Activated CD8-positive, alpha-beta T cell treated with anti-CD3 and anti-CD28 coated beads for 36 hours (primary cell): Measurements from ENCODE around the gene CREBRF. TPM values are rescaled to one million over a fixed set of nuclear protein-coding genes. Genes with fewer than 3 reads are reported as not detected.

Experiments
- ATAC-seq: fragments of 200-7000 bp; cut with Tn5 transposase; one replicate; pipeline ENCODE4 v1.10.0; 2021; ENCODE audit warnings: mild to moderate bottlenecking, moderate library complexity
- CTCF ChIA-PET: fragments of 350-600 bp; sonication (Branson Sonifier 250); formaldehyde crosslinking; loops from one replicate; lab custom pipeline; 2021; ENCODE audit warnings: antibody characterized with exemption; lab: Charles Lee
- POLR2A ChIA-PET: fragments of 350-600 bp; sonication (Branson Sonifier 250); formaldehyde crosslinking; loops from one replicate; lab custom pipeline; 2021; ENCODE audit warnings: antibody characterized with exemption; lab: Charles Lee
- DNase-seq: peaks from one replicate; pipeline ENCODE4 v3.0.0-alpha.2; 2020
- H3K27ac Mint-ChIP-seq: one replicate; pipeline ENCODE4 v1.8.0; 2021; ENCODE audit warnings: mild to moderate bottlenecking, mixed read lengths
- H3K27me3 Mint-ChIP-seq: one replicate; pipeline ENCODE4 v1.8.0; 2021; ENCODE audit warnings: mixed read lengths
- H3K36me3 Mint-ChIP-seq: one replicate; pipeline ENCODE4 v1.8.0; 2021; ENCODE audit warnings: low read depth, mixed read lengths
- H3K4me1 Mint-ChIP-seq: one replicate; pipeline ENCODE4 v1.8.0; 2021; ENCODE audit warnings: low read depth, mixed read lengths
- H3K4me3 Mint-ChIP-seq: one replicate; pipeline ENCODE4 v1.8.0; 2021; ENCODE audit warnings: mild to moderate bottlenecking, moderate library complexity, mixed read lengths
- H3K9me3 Mint-ChIP-seq: one replicate; pipeline ENCODE4 v1.8.0; 2021; ENCODE audit warnings: mixed read lengths
- CTCF ChIP-seq: fragments of 200-600 bp; IDR thresholded peaks from one replicate; pipeline ENCODE4 v1.8.0; 2022; ENCODE audit warnings: antibody characterized with exemption, mild to moderate bottlenecking
- intact Hi-C: fragments of 100-400 bp; cut with micrococcal nuclease; formaldehyde crosslinking; loops from one replicate; pipeline ENCODE4 v1.10.0; 2022
- total RNA-seq, 2 experiments: library from RNA; stranded (reverse); gene quantifications; one replicate each; pipeline ENCODE4 v1.2.3, GENCODE V29; 2021

The CREBRF gene
- total RNA-seq, 2 experiments from 2014 or later, result 9.3 to 10.2 TPM

GRCh38 chr5:173094012-173094661, 38.0 kb downstream of the CREBRF start:
- no peak for TF ChIP-seq CTCF
- Mint-ChIP-seq H3K36me3 (peaks cover 3% of the 10 kb centered on the region), H3K9me3 (no peaks in the 10 kb centered on the region), H3K27ac (no peak overlapping the region), H3K27me3 (no peaks in the 10 kb centered on the region), H3K4me3 (no peak overlapping the region), H3K4me1 (peaks cover 44% of the 10 kb centered on the region)
- DNase-seq (no peak), ATAC-seq (no peak)
- intact Hi-C loops, result no loop called here
- ChIA-PET POLR2A (no interaction called here), CTCF (no interaction called here)

GRCh38 chr5:173098787-173099186, 42.6 kb downstream of the CREBRF start:
- intact Hi-C loops, result no loop called here
- ChIA-PET POLR2A (no interaction called here), CTCF (no interaction called here)
- Mint-ChIP-seq H3K4me3 (no peak overlapping the region), H3K36me3 (peaks cover 15% of the 10 kb centered on the region), H3K9me3 (peaks cover 3% of the 10 kb centered on the region), H3K27me3 (no peaks in the 10 kb centered on the region), H3K27ac (no peak overlapping the region), H3K4me1 (peaks cover 42% of the 10 kb centered on the region)
- ATAC-seq, result no peak
- DNase-seq, result no peak
- TF ChIP-seq CTCF, result no peak

- Mint-ChIP-seq H3K4me1 (peaks cover 40% of the 10 kb centered on the region), H3K27ac (no peak overlapping the region)
Observed at GRCh38 chr5:173099461-173099860, 43.3 kb downstream of the CREBRF start.

GRCh38 chr5:173101245-173101644, 45.1 kb downstream of the CREBRF start:
- peaks cover 3% of the 10 kb centered on the region for H3K9me3 Mint-ChIP-seq
- no peak overlapping the region for H3K4me3 Mint-ChIP-seq
- no peak for ATAC-seq
- CTCF ChIA-PET, result interaction anchor here (1.0 to 1.4 kb wide), 3 partner anchors 11 to 44 kb away, joined by 3 read pairs; no protein-coding TSS in a partner anchor
- no peak for DNase-seq
- POLR2A ChIA-PET, result no interaction called here
- H3K4me1 Mint-ChIP-seq, result peaks cover 41% of the 10 kb centered on the region
- no peaks in the 10 kb centered on the region for H3K27me3 Mint-ChIP-seq
- H3K27ac Mint-ChIP-seq, result no peak overlapping the region
- intact Hi-C loops, result no loop called here
- no peak for TF ChIP-seq CTCF
- peaks cover 15% of the 10 kb centered on the region for H3K36me3 Mint-ChIP-seq

More at GRCh38 chr5:173099461-173099860, 43.3 kb downstream of the CREBRF start:
- TF ChIP-seq CTCF, result no peak
- intact Hi-C loops, result no loop called here
- H3K36me3 Mint-ChIP-seq, result peaks cover 15% of the 10 kb centered on the region
- H3K9me3 Mint-ChIP-seq, result peaks cover 3% of the 10 kb centered on the region
- no peaks in the 10 kb centered on the region for H3K27me3 Mint-ChIP-seq
- DNase-seq, result no peak
- POLR2A ChIA-PET, result interaction anchor here (0.6 to 0.9 kb wide), 2 partner anchors 11 to 81 kb away, joined by 3 read pairs; no protein-coding TSS in a partner anchor
- H3K4me3 Mint-ChIP-seq, result no peak overlapping the region
- CTCF ChIA-PET, result interaction anchor here (1.0 kb wide), 1 partner anchor 36 kb away, joined by 3 read pairs; no protein-coding TSS in a partner anchor
- ATAC-seq, result no peak

- ChIA-PET CTCF (no interaction called here), POLR2A (no interaction called here)
- Mint-ChIP-seq H3K27ac (no peak overlapping the region), H3K4me3 (no peak overlapping the region), H3K36me3 (peaks cover 15% of the 10 kb centered on the region), H3K4me1 (peaks cover 28% of the 10 kb centered on the region), H3K9me3 (peaks cover 3% of the 10 kb centered on the region), H3K27me3 (no peaks in the 10 kb centered on the region)
- ATAC-seq (no peak), DNase-seq (no peak)
- TF ChIP-seq CTCF, result no peak
- intact Hi-C loops, result no loop called here
Observed at GRCh38 chr5:173103411-173103810, 47.3 kb downstream of the CREBRF start.
